Measurements from ENCODE around the gene GCG. TPM values are rescaled to one million over a fixed set of nuclear protein-coding genes. Genes with fewer than 3 reads are reported as not detected.

The GCG gene
- total RNA-seq, 1 donor: not detected

GRCh38 chr2:162099836-162100235 is 52.2 kb downstream of the GCG start:
- TF ChIP-seq, protein P1, sequence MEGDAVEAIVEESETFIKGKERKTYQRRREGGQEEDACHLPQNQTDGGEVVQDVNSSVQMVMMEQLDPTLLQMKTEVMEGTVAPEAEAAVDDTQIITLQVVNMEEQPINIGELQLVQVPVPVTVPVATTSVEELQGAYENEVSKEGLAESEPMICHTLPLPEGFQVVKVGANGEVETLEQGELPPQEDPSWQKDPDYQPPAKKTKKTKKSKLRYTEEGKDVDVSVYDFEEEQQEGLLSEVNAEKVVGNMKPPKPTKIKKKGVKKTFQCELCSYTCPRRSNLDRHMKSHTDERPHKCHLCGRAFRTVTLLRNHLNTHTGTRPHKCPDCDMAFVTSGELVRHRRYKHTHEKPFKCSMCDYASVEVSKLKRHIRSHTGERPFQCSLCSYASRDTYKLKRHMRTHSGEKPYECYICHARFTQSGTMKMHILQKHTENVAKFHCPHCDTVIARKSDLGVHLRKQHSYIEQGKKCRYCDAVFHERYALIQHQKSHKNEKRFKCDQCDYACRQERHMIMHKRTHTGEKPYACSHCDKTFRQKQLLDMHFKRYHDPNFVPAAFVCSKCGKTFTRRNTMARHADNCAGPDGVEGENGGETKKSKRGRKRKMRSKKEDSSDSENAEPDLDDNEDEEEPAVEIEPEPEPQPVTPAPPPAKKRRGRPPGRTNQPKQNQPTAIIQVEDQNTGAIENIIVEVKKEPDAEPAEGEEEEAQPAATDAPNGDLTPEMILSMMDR (IDR thresholded peaks at IDR 0.05; ENCODE audit: insufficient read depth, low read length): no peak
- no peak overlapping the region for H3K4me3 ChIP-seq (ENCODE audit: low read depth, low read length)
- no peak for DNase-seq (ENCODE audit: low read depth)

Other genes with a start within 250 kb of the GCG start
- gene DPP4, start 78.0 kb downstream of the GCG start, total RNA-seq (ENCODE audit: low replicate concordance): 138 and 203 TPM in 2 replicates
- 150 and 228 TPM in 2 replicates for gene FAP, start 91.2 kb upstream of the GCG start, total RNA-seq (ENCODE audit: low replicate concordance)
- gene IFIH1, start 166.4 kb upstream of the GCG start, total RNA-seq (ENCODE audit: low replicate concordance): 7.7 and 9.7 TPM in 2 replicates
- gene GCA, start 191.9 kb upstream of the GCG start, total RNA-seq (ENCODE audit: low replicate concordance): 3.3 and 10.9 TPM in 2 replicates

All from fibroblast of the aortic adventitia (primary cell).